K562 (cell line): ENCODE measurements around the gene IPO7. TPM values are rescaled to one million over a fixed set of nuclear protein-coding genes. Genes with fewer than 3 reads are reported as not detected.

Experiments
- ATF1 ChIP-seq, 2 experiments: fragments of 450-650 bp in 1 of 2; IDR thresholded peaks; 2 replicates each; pipeline ENCODE4 v1.6.1; 2016; ENCODE audit warnings: missing compliant biosample characterization in 1 of 2, missing genetic modification characterization in 1 of 2
- CTBP1 ChIP-seq: fragments of 450-650 bp; IDR thresholded peaks from 2 replicates; pipeline ENCODE4 v1.6.1; 2016; ENCODE audit warnings: borderline replicate concordance
- CXXC5 ChIP-seq: fragments of 250-450 bp; sonication (Bioruptor Pico); IDR thresholded peaks from 2 replicates; pipeline ENCODE4 v1.8.0; 2022; ENCODE audit warnings: inconsistent platforms, mild to moderate bottlenecking, moderate library complexity
- DNMT1 ChIP-seq: fragments of 450-650 bp; IDR thresholded peaks from 2 replicates; pipeline ENCODE4 v1.6.1; 2016; ENCODE audit warnings: antibody characterized with exemption, mild to moderate bottlenecking
- EP400 ChIP-seq: fragments of 450-650 bp; IDR thresholded peaks from 2 replicates; pipeline ENCODE4 v1.6.1; 2017; ENCODE audit warnings: antibody characterized with exemption, mild to moderate bottlenecking, moderate library complexity
- LEF1 ChIP-seq: fragments of 450-650 bp; IDR thresholded peaks from 2 replicates; pipeline ENCODE4 v1.6.1; 2016; ENCODE audit warnings: mild to moderate bottlenecking
- MED1 ChIP-seq: sonication (generic); formaldehyde crosslinking; IDR thresholded peaks from 2 replicates; pipeline ENCODE4 v1.8.1; 2023; ENCODE audit warnings: missing genetic modification reagents, borderline replicate concordance
- MXI1 ChIP-seq: IDR thresholded peaks from 2 replicates; pipeline ENCODE4 v1.6.1; 2011; ENCODE audit warnings: low read depth, mild to moderate bottlenecking, improper control_type of control experiment, low read length
- MYBL2 ChIP-seq, 2 experiments: fragments of 450-650 bp in 1 of 2; sonication (generic) in 1 of 2; formaldehyde crosslinking in 1 of 2; IDR thresholded peaks; 2 replicates each; pipeline versions ENCODE4 v1.6.1 to v1.8.1; 2017 to 2022; ENCODE audit warnings: borderline replicate concordance in 1 of 2, inconsistent platforms in 1 of 2, low read depth in 1 of 2, mild to moderate bottlenecking in 1 of 2, missing genetic modification reagents in 1 of 2, moderate library complexity in 1 of 2
- NCOA6 ChIP-seq: fragments of 450-650 bp; IDR thresholded peaks from 2 replicates; pipeline ENCODE4 v1.6.1; 2017; ENCODE audit warnings: mild to moderate bottlenecking
- NFXL1 ChIP-seq: fragments of 450-650 bp; formaldehyde crosslinking; IDR thresholded peaks from 2 replicates; pipeline ENCODE4 v1.4.0; 2021; ENCODE audit warnings: mild to moderate bottlenecking
- POLR3A ChIP-seq: IDR thresholded peaks from 2 replicates; pipeline ENCODE4 v1.6.1; 2011; ENCODE audit warnings: borderline replicate concordance, mild to moderate bottlenecking, moderate library complexity; ENCODE audit not compliant: insufficient read length, insufficient read depth; ENCODE audit errors: extremely low read depth
- PRMT5 ChIP-seq: sonication (generic); formaldehyde crosslinking; IDR thresholded peaks from 2 replicates; pipeline ENCODE4 v1.5.0; 2020; ENCODE audit warnings: missing genetic modification reagents
- RNF2 ChIP-seq: sonication (generic); IDR thresholded peaks from 2 replicates; pipeline ENCODE4 v1.6.1; 2016
- TBP ChIP-seq: optimal IDR thresholded peaks from 2 replicates; pipeline ENCODE3; 2011; ENCODE audit warnings: low read depth, low read length, improper control_type of control experiment
- TCF7 ChIP-seq: sonication (generic); IDR thresholded peaks from 2 replicates; pipeline ENCODE4 v1.6.1; 2016; ENCODE audit warnings: antibody characterized with exemption, borderline replicate concordance
- TCF7L2 ChIP-seq: fragments of 150-350 bp; IDR thresholded peaks from 2 replicates; pipeline ENCODE4 v1.6.1; 2016; ENCODE audit warnings: low read depth, mild to moderate bottlenecking, low read length, moderate library complexity
- ZNF75A ChIP-seq: fragments of 450-650 bp; formaldehyde crosslinking; IDR thresholded peaks from 2 replicates; pipeline ENCODE4 v1.4.0; 2020; ENCODE audit warnings: mild to moderate bottlenecking
- polyA plus RNA-seq, 8 experiments: library from polyadenylated mRNA; depleted of rRNA in 4 of 8; stranded (reverse) in 5 of 8; unstranded in 3 of 8; fragments of >200 nt; fragmentation: Nextera tagmentation in 2 of 8; fragmentation: Illumina TruSeq in 1 of 8; extraction: Ambion mirVana in 2 of 8; extraction: Trizol in 1 of 8; gene quantifications; 2 replicates each; pipeline versions ENCODE4 v1.2.1 to v1.2.3, GENCODE V29; 2011 to 2014; ENCODE audit warnings: inconsistent platforms in 1 of 8, missing spikeins in 1 of 8
- total RNA-seq, 7 experiments: library from RNA; depleted of rRNA in 6 of 7; stranded (reverse); fragments of >200 nt in 6 of 7; fragmentation: Illumina TruSeq in 2 of 7; extraction: Trizol in 2 of 7; gene quantifications; 2 replicates each; pipeline versions ENCODE4 v1.2.1 to v1.2.3, GENCODE V29; 2011 to 2021; ENCODE audit warnings: low replicate concordance in 1 of 7
- TF ChIP-seq, protein P1 (sequence below): fragments of 450-650 bp; IDR thresholded peaks from 2 replicates; pipeline ENCODE4 v1.6.1; 2016; ENCODE audit warnings: borderline replicate concordance
- TF ChIP-seq, protein P2 (sequence below): fragments of 200-800 bp; sonication (Bioruptor generic); IDR thresholded peaks from 2 replicates; pipeline ENCODE4 v1.6.1; 2017; ENCODE audit warnings: missing genetic modification characterization, missing compliant biosample characterization
- TF ChIP-seq, protein P3 (sequence below): fragments of 450-650 bp; IDR thresholded peaks from 2 replicates; pipeline ENCODE4 v1.6.1; 2018; ENCODE audit warnings: mild to moderate bottlenecking, low read depth; ENCODE audit not compliant: partially characterized antibody
- TF ChIP-seq, protein P4 (sequence below): IDR thresholded peaks from 3 replicates; pipeline ENCODE4 v1.6.1; 2011; ENCODE audit warnings: borderline replicate concordance, mild to moderate bottlenecking; ENCODE audit not compliant: insufficient read length, insufficient read depth

IPO7 gene
- total and polyA plus RNA-seq, 9 of the 15 experiments (the other 6 are each of a cell fraction or from before 2014, with no cell fraction given): 23.6 to 138 (median 110) TPM

DNA sequence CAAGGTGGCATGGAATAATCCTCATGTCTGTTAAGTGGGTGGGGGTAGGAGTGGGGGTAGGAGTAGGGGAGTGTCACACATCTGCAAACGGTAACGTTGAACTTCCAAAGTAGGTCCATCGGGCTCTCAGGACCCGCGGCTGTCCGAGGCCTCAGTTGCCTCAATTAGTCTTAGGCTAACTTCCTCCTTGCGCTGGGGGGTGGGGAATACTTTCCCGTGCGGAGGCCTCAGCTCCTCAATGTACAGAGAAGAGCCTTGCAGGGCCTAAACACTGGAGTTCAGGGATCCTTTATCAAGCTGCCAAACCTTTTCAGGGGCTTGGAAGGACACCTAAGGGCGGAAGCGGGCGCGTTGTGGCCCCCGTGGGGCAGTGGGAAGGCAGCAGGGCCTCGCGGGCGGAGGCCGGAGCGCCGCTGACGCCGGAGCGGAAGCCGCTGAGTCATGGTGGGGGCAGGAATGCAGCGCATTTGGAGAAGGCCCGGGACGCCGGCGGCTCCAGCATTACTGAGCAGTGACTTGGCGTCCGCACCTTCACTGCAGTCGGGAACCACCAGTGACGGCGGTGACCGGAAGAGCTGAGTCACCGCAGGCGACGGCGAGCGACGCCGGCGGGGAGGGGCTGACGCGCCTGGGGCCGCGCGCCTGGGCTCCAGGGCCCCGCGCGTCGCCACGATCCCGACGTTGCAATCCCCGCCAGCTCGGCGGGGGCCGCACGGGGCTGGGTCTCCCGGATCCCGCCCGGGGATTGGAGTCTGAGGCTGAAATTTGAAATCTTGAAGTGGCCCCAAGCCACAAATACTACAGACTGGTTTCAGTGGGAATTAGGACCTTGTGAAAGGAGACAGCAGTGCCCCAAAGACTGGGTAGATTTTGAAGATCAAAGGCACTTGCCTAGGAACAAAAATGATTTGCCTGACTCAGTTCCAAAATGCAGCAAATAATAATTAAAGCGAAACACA is 20.2 kb upstream of the IPO7 start (continued):
- TF ChIP-seq POLR3A (no peak), CTBP1 (peak; percentile 96), MYBL2 (IDR thresholded peaks at IDR 0.05; ENCODE audit: low read depth) (no peak; the same call in 1 of the 2 replicates), MYBL2 (CRISPR knock-in tag; IDR thresholded peaks at IDR 0.05; ENCODE audit: borderline replicate concordance) (no peak), TBP (peak; percentile 85), TCF7L2 (no peak), PRMT5 (CRISPR knock-in tag) (no peak), TCF7 (peak; percentile 75; the same call in 1 of the 2 replicates), RNF2 (peak; percentile 95), MED1 (CRISPR knock-in tag) (no peak), NCOA6 (no peak), MXI1 (no peak), DNMT1 (no peak), ZNF75A (CRISPR knock-in tag) (no peak), LEF1 (peak; percentile 61), CXXC5 (CRISPR knock-in tag) (peak; percentile 98), EP400 (peak; percentile 91), ATF1 (CRISPR knock-in tag; IDR thresholded peaks at IDR 0.05) (peak; percentile 85), ATF1 (tag; IDR thresholded peaks at IDR 0.05) (peak; percentile 98), NFXL1 (CRISPR knock-in tag) (0 out of 2 replicates have a peak, but pooled peaks have one; percentile 73)
- TF ChIP-seq, protein P1, sequence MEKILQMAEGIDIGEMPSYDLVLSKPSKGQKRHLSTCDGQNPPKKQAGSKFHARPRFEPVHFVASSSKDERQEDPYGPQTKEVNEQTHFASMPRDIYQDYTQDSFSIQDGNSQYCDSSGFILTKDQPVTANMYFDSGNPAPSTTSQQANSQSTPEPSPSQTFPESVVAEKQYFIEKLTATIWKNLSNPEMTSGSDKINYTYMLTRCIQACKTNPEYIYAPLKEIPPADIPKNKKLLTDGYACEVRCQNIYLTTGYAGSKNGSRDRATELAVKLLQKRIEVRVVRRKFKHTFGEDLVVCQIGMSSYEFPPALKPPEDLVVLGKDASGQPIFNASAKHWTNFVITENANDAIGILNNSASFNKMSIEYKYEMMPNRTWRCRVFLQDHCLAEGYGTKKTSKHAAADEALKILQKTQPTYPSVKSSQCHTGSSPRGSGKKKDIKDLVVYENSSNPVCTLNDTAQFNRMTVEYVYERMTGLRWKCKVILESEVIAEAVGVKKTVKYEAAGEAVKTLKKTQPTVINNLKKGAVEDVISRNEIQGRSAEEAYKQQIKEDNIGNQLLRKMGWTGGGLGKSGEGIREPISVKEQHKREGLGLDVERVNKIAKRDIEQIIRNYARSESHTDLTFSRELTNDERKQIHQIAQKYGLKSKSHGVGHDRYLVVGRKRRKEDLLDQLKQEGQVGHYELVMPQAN: no peak
- TF ChIP-seq, protein P2, sequence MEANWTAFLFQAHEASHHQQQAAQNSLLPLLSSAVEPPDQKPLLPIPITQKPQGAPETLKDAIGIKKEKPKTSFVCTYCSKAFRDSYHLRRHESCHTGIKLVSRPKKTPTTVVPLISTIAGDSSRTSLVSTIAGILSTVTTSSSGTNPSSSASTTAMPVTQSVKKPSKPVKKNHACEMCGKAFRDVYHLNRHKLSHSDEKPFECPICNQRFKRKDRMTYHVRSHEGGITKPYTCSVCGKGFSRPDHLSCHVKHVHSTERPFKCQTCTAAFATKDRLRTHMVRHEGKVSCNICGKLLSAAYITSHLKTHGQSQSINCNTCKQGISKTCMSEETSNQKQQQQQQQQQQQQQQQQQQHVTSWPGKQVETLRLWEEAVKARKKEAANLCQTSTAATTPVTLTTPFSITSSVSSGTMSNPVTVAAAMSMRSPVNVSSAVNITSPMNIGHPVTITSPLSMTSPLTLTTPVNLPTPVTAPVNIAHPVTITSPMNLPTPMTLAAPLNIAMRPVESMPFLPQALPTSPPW: peak; percentile 96
- TF ChIP-seq, protein P3, sequence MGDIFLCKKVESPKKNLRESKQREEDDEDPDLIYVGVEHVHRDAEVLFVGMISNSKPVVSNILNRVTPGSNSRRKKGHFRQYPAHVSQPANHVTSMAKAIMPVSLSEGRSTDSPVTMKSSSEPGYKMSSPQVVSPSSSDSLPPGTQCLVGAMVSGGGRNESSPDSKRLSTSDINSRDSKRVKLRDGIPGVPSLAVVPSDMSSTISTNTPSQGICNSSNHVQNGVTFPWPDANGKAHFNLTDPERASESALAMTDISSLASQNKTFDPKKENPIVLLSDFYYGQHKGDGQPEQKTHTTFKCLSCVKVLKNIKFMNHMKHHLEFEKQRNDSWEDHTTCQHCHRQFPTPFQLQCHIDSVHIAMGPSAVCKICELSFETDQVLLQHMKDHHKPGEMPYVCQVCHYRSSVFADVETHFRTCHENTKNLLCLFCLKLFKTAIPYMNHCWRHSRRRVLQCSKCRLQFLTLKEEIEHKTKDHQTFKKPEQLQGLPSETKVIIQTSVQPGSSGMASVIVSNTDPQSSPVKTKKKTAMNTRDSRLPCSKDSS: no peak
- TF ChIP-seq, protein P4, sequence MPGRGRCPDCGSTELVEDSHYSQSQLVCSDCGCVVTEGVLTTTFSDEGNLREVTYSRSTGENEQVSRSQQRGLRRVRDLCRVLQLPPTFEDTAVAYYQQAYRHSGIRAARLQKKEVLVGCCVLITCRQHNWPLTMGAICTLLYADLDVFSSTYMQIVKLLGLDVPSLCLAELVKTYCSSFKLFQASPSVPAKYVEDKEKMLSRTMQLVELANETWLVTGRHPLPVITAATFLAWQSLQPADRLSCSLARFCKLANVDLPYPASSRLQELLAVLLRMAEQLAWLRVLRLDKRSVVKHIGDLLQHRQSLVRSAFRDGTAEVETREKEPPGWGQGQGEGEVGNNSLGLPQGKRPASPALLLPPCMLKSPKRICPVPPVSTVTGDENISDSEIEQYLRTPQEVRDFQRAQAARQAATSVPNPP: no peak
